Neural cell (in vitro differentiated cells): ENCODE results near the gene CCSER2.

Source experiments
- EP300 ChIP-seq: fragments of 450-650 bp; conservative IDR thresholded peaks from 2 replicates; pipeline ENCODE4 v1.6.1; 2014; ENCODE audit warnings: antibody characterized with exemption, mild to moderate bottlenecking, moderate library complexity; ENCODE audit not compliant: poor library complexity, severe bottlenecking
- EZH2 ChIP-seq: fragments of 200-600, 300-800 bp; shearing (Covaris generic), sonication (generic); IDR thresholded peaks from 2 replicates; pipeline ENCODE4 v1.6.1; 2014; ENCODE audit warnings: antibody characterized with exemption, low read length, borderline replicate concordance, mild to moderate bottlenecking; ENCODE audit not compliant: insufficient read depth, poor library complexity, severe bottlenecking
- RAD21 ChIP-seq: fragments of 450-650 bp; conservative IDR thresholded peaks from 2 replicates; pipeline ENCODE4 v1.6.1; 2014; ENCODE audit warnings: antibody characterized with exemption, mild to moderate bottlenecking, moderate library complexity
- SMC3 ChIP-seq: fragments of 450-650 bp; conservative IDR thresholded peaks from 2 replicates; pipeline ENCODE4 v1.6.1; 2014; ENCODE audit warnings: antibody characterized with exemption, mild to moderate bottlenecking, moderate library complexity; ENCODE audit not compliant: poor library complexity
- TAF1 ChIP-seq: IDR thresholded peaks from 2 replicates; pipeline ENCODE4 v1.6.1; 2012; ENCODE audit warnings: low read depth
- TF ChIP-seq, protein P1 (sequence below): fragments of 450-650 bp; IDR thresholded peaks from 2 replicates; pipeline ENCODE4 v1.5.1; 2014; ENCODE audit warnings: antibody characterized with exemption, mild to moderate bottlenecking, moderate library complexity; ENCODE audit not compliant: poor library complexity, severe bottlenecking
- TF ChIP-seq, protein P2 (sequence below): IDR thresholded peaks from 2 replicates; pipeline ENCODE4 v1.6.1; 2012; ENCODE audit warnings: borderline replicate concordance

- TF ChIP-seq, protein P1, sequence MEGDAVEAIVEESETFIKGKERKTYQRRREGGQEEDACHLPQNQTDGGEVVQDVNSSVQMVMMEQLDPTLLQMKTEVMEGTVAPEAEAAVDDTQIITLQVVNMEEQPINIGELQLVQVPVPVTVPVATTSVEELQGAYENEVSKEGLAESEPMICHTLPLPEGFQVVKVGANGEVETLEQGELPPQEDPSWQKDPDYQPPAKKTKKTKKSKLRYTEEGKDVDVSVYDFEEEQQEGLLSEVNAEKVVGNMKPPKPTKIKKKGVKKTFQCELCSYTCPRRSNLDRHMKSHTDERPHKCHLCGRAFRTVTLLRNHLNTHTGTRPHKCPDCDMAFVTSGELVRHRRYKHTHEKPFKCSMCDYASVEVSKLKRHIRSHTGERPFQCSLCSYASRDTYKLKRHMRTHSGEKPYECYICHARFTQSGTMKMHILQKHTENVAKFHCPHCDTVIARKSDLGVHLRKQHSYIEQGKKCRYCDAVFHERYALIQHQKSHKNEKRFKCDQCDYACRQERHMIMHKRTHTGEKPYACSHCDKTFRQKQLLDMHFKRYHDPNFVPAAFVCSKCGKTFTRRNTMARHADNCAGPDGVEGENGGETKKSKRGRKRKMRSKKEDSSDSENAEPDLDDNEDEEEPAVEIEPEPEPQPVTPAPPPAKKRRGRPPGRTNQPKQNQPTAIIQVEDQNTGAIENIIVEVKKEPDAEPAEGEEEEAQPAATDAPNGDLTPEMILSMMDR: no peak
- TF ChIP-seq EZH2: no peak
- TF ChIP-seq RAD21: no peak
- TF ChIP-seq, protein P2, sequence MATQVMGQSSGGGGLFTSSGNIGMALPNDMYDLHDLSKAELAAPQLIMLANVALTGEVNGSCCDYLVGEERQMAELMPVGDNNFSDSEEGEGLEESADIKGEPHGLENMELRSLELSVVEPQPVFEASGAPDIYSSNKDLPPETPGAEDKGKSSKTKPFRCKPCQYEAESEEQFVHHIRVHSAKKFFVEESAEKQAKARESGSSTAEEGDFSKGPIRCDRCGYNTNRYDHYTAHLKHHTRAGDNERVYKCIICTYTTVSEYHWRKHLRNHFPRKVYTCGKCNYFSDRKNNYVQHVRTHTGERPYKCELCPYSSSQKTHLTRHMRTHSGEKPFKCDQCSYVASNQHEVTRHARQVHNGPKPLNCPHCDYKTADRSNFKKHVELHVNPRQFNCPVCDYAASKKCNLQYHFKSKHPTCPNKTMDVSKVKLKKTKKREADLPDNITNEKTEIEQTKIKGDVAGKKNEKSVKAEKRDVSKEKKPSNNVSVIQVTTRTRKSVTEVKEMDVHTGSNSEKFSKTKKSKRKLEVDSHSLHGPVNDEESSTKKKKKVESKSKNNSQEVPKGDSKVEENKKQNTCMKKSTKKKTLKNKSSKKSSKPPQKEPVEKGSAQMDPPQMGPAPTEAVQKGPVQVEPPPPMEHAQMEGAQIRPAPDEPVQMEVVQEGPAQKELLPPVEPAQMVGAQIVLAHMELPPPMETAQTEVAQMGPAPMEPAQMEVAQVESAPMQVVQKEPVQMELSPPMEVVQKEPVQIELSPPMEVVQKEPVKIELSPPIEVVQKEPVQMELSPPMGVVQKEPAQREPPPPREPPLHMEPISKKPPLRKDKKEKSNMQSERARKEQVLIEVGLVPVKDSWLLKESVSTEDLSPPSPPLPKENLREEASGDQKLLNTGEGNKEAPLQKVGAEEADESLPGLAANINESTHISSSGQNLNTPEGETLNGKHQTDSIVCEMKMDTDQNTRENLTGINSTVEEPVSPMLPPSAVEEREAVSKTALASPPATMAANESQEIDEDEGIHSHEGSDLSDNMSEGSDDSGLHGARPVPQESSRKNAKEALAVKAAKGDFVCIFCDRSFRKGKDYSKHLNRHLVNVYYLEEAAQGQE: no peak
- TF ChIP-seq SMC3: no peak
- TF ChIP-seq EP300: no peak
- TF ChIP-seq TAF1: no peak
Measured at GRCh38 chr10:84484541-84484940, 156.2 kb downstream of the CCSER2 start.
